ENCODE results near the gene PRICKLE4.
A peak's percentile ranks its signal among the peaks of the same experiment; 100 is the strongest.

PRICKLE4 gene

DNA sequence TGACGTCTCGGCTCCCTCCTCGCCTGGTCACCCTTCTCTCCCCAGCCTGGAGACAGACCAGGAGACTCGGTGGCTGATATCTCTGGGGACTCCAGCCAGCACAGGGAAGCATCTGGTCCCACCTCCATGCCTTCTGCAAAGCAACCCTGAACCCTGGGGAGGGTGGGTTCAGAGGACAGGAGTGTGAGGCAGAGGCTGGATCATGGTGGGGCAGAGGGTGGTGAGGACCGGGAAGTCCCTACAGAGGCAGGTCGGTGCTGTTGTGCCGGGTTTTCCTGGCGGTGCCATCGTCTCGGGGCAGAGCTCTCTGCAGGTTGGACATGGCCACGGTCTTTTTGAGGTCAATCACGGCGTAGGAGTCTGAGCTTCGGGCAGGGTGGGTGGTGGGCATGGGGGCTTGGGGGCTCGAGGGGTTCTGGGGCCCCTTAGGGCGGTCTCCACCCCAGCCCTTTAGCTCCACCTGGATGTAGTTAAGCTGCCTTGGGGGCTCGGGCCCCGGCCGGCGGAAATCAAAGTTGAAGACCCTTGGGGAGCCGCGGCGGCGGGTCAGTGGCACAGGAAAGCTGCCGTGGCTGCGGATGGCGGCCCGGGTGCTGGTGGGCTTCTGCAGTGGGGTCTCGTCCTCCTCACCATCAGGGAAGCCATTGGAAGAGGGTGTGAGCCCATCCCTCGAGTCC is 10.1 kb upstream of the PRICKLE4 start:
- DNase-seq (ENCODE audit: low read depth in 1 of 2, low spot score in 1 of 2): no peak

DNA sequence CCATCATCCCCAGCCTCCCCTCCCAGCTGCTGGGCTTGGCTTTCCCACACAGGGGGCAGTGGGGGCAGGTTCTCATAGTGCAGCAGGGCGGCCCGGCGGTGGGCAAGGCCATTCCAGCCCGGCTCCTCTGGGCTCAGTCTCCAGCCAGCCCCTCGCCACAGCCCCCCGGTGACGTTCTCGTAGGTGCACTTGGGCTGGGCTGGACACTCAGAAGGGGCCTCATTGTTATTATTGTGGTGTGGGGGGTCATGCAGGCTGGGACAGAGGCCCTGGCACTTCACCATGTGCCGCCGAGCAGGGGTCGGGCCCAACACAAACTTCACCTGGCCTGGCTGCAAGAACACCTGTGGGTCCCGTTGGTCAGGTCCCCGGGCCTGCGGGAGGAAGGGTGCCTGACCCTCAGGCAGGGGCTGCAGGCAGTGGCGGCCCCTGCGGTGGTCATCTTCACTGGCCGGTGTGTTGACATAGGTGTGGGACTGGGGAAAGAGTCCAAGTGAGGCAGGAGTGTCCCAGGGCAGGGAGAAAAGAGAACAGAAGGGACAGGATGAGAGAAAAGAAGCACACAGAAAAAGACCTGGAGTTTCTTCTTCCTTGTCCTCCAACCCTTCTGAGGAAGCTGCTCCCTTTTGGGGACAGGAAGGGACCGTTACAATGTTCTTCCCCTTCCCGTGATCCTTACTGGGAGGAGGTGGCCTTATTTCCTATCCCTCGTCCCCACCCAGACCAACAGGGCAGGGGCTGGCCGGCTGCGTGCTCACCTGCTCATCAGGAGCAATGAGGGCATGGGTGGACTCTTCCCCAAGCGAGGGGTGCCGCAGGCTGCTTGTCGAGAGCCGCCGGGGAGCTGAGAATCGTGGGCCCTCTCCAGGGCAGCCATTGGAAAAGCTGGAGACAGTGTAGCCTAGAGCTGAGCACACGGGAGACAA is 9.3 kb upstream of the PRICKLE4 start:
- no peak for DNase-seq (ENCODE audit: low read depth in 1 of 2, low spot score in 1 of 2)

DNA sequence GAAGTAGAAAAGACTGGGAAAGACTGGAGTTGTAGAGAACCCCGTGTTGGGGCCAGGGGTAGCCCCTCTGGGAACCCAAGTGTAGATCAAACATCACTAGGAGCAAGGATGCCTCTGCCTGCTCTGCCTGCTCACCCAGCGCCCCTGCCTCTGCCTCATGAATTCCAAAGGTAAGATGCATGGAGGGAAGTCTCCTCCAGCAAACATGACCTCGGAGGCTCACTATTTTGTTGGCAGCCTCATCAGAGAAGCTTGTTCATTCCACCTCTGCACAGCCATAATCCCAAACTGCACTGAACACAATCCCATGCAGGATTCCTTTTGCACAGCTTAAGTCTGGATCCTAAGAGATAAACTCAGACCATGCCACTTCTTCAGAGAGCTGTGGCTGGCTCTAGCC is 5.7 kb upstream of the PRICKLE4 start:
- no peak for DNase-seq (ENCODE audit: low read depth in 1 of 2, low spot score in 1 of 2)

DNA sequence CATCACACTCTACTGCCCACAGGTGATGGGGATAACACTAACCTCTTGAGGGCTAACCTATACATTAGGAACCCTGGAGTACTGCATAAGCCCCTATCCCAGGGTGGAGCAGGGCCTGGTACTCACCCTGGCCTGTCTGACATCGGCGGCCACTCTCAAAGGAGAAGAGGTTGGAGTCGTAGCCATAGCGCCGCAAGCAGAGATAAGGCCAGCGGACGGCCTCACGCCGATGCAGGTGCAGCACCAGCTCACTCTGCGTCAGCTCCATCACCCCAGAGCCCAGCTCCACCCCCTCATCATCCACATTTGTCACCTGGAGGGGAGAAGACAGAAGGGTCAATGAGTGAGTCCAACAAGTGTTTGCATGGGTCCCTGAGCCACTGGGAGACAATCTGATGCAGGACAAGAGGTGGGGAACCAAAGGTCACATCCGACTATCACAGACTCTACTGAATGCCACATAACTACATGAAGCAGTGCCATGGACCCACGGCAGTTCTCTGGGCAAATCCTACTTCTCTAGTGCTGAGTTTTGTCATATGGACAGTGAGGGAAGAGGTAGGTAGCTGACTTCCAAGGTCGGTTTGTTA is 5.2 kb upstream of the PRICKLE4 start:
- DNase-seq (ENCODE audit: low read depth in 1 of 2, low spot score in 1 of 2): no peak

DNA sequence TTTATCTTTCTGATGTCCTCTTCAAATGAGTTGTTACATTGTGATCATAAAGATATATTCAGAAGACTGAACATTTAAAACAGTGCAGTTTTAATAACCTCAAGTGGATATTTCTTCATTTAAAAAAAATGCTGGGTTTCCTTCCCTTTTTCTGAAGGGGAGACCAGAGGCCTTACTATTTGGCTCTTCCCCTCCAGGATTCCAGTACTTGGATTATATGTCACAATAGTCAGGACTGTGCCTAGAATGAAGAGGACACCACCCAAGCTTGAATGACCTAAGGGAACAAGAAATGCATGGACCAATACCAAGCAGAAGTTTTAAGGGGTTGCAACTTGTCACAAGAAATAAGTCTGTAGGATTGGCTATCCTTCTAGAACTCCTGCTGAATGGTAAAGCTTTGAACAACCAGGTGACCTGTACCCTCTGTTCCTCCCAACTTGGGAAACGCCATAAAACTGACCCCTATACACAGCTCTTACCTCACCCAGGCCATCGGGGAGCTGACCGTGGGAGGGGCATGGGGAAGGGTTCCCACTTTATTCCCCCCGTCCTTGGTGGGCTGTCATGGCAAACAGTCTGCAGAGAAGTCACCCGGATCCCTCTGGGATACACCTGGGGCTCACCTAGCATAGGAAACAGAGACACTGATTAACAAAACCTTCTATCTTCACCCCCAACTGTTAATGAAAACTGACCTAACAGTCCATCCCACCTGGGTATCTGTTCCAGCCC is 2.9 kb upstream of the PRICKLE4 start:
- no peak for DNase-seq (ENCODE audit: low read depth in 1 of 2, low spot score in 1 of 2)

DNA sequence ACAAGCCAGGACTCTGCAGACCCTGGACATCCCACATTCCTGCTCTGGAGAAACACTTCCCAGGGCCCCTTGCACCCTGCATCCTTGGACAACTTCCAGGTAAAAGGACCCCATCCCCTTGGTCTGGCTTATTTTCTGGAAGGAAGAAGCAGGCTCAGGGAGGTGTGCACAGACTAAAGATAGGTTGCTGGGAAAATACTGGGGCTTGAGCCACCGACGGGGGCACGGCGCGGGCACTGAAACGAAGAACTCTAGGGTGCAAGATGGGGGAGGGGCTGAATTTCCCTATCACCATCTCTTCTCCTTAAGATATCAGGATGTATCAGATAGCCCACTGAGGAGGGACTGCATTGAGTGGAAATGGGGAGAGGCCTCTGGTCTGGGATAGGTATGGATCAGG is 1.7 kb upstream of the PRICKLE4 start:
- no peak for DNase-seq (ENCODE audit: low read depth in 1 of 2, low spot score in 1 of 2)

DNA sequence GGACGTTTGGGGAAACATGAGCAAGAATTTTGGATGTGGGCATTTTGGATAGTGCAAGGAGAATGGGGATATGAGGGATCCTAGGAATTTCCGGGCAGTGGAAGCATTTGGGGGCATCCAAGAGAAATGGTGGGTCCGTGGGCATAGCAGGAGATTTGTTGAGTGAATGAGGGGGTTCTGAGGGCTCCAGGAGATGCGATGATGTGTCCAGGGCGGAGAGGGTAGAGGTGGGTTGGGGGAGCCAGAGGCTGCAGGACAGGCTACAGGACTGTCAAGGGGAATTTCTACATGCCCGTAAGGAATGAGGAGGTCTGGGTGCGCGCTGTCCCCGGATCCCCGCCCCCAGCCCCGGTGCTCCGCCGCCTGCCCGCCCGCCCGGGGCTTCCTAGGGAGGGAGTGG is 1.2 kb upstream of the PRICKLE4 start:
- no peak for DNase-seq (ENCODE audit: low read depth in 1 of 2, low spot score in 1 of 2)

DNA sequence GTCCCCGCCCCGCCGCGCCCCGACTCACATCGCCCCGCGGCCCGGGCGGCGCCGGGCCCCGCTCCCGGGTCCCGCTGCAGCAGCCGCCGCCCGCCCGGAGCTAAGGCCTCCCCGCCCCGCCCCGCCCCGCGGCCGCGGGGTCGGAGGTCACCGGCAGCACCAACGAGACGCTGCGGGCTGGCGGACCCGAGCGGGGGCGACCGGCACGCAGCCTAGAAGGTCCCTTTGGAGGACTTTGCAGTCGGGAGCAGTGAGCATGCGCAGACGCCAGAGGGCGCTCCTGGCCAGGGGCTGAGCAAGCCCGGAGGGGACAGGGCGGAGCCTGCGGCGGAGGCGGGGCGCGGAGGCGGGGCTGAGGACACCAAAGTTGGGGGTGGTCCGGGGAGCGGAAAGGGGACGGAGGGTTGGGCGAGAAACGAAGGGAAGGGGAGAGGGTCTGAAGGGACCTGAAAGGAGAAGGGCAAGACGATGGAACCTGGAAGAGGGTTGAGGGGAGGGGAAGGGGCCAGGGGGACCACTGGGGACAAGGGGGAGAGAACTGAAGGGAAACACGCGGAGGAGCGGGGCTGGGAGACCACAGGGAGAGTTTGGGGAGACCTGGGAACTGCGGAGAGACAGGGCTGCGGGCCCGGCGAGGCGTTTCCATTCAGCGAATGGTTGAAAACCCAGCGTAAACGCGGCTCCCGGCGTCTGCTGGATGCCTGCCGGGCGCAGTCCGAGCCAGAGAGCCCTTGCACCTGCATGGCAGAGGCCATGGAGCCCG is 613 bp upstream of the PRICKLE4 start, which contains the start of gene FRS3:
TSS of gene FRS3 (minus strand) at position 113 of the 763 bp plus-strand sequence. CDS start 2,913 bp downstream, outside the sequence.
- peak; percentile 99 for DNase-seq (ENCODE audit: low read depth in 1 of 2, low spot score in 1 of 2)

DNA sequence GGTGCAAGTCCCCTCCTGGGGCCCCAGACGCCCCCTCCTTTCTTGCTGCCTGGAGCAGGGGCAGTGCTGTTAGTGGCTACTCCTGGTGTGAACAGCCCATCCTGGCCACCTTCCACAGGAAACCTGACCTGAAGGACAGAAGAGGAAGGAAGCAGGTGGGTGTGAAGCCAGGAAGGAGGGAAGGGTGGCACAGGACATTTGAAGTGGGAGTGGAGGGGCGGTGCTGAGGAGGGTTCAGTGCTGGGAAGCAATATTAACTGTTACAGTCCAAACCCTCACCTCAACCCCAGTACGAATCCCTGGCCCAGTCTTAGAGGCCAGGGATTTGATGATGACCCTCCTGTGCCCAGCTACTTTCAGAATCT is 766 bp downstream of the PRICKLE4 start:
- no peak for DNase-seq (ENCODE audit: low read depth in 1 of 2, low spot score in 1 of 2)

DNA sequence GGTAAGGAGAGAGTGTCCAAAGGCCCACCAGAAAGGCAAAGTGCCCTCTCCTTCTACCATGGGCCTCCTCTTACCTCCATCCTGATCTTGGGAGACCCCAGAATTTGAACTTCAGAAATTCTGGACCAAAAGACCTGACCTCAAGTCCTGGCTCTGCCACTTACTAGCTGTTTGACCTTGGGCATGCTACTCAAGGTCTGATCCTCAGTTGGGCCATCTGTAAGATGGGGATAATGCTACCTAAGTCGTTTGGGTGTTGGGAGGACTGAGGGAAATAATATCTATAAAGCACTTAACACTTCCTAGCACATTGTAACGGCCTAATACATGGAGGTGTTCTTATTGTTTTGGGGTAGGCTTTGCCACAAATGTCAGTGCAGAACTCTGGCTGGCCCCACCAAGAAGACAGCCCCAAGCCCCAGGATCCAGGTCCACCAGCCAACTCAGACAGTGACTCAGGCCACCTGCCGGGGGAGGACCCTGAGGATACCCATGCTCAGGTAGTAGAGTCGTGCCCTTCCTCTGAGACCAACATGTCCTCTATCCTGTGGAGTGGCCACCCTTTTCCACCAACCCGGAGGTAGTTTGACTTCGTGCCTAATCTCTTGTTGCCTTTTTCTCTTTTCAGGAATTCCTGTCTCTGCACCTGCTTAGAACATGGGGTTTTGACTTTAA is 2.7 kb downstream of the PRICKLE4 start:
- no peak for DNase-seq (ENCODE audit: low read depth in 1 of 2, low spot score in 1 of 2)

DNA sequence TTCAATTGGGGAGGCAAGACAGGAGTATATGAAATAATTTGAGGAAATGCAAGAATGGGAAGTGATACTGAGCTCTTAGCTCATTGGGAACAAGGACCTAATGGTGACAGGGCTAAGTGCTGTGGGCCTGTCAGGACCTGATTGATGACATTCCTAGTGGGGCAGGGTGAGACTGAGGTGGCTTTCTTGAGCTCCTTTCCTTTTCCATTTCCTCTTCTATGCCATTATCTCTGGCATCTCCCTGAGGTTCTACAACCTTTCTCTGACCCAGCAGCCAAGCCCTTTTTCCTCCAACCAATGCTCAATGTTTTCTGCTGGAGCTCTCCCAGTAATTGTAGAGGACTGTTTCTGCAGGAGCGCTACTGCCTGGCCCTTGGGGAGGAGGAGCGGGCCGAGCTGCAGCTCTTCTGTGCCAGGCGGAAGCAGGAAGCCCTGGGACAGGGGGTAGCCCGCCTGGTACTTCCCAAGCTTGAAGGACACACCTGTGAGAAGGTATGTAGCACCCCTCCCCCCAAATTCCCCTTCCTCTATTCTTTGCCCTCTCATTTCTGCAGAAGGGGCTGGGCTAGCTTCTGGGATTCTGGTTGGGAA is 4.1 kb downstream of the PRICKLE4 start:
- no peak for DNase-seq (ENCODE audit: low read depth in 1 of 2, low spot score in 1 of 2)

DNA sequence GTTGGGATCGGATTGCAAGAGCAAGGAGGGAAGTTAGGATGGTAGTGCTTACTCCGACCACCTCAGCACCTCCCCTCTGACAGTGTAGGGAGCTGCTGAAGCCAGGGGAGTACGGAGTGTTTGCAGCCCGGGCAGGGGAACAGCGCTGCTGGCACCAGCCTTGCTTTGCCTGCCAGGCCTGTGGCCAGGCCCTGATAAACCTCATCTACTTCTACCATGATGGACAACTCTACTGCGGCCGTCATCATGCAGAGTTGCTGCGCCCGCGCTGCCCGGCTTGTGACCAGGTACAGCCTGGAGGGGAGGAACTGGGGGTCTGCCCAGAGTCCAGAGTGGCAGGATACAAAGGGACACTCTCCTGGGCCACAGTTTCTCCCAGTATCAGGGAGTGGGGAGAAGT is 4.7 kb downstream of the PRICKLE4 start:
- no peak for DNase-seq (ENCODE audit: low read depth in 1 of 2, low spot score in 1 of 2)

DNA sequence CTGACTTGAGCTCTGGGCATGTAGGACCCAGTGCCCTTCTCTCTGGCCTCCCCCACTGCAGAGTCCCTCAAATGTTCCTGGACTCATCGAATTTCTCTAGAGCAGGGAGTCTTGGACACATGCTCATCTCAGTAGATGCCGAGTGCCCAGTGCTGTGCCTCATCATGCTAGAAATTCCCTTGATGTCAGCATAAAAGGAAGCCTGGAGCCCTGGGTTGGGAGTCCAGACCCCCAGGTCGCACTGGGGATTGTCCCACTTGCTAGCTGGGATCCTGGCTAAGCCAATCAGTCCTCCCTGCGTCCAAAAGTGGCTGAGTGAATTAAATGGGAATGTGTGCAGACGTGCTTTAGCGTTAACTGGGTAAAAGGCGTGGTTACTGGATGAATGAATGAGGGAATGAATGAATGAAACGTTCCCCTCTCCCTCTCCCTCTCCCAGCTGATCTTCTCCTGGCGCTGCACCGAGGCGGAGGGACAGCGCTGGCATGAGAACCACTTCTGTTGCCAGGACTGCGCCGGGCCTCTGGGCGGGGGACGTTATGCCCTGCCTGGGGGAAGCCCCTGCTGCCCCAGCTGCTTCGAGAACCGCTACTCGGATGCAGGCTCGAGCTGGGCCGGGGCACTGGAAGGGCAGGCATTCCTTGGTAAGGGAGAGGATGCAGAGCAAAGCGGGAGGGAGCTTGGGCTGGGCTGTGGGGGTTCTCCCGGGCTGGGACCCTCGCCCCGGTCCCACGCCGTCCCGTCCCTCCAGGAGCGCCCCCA is 5.3 kb downstream of the PRICKLE4 start:
- DNase-seq (ENCODE audit: low read depth in 1 of 2, low spot score in 1 of 2): no peak

DNA sequence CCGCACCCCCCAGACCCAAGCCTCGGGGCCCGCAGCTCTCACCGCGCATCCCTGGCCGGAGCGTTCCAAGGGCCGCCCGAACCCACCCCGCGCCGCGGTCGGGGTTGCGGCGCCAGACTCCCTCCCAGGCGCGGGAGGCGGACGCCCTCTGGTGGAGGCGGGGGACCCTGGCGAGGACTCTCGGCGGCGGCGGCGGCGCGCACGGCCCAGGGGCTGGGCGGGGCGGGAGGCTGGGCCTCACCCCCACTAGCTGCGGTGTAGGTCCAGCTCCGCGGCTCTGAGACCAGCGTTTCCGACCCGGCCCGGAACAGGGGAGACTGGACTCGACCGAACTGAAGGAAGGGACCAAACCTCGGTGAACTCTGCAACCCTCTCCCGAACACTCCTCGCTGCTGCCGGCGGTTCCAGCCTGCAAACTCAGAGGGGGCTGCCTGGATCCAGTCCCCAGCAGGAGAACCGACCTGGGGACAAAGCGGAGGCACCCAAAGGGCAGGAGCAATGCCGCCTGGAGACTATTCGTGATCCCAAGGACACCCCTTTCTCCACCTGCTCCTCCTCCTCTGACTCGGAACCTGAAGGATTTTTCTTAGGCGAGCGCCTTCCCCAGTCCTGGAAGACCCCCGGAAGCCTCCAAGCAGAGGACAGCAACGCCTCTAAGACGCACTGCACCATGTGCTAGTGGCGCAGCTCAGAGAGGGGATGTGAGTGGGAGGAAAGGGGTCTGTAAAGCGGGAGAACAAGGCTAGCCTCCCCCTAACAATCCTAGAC is 6.1 kb downstream of the PRICKLE4 start:
- DNase-seq (ENCODE audit: low read depth in 1 of 2, low spot score in 1 of 2): peak; percentile 82

DNA sequence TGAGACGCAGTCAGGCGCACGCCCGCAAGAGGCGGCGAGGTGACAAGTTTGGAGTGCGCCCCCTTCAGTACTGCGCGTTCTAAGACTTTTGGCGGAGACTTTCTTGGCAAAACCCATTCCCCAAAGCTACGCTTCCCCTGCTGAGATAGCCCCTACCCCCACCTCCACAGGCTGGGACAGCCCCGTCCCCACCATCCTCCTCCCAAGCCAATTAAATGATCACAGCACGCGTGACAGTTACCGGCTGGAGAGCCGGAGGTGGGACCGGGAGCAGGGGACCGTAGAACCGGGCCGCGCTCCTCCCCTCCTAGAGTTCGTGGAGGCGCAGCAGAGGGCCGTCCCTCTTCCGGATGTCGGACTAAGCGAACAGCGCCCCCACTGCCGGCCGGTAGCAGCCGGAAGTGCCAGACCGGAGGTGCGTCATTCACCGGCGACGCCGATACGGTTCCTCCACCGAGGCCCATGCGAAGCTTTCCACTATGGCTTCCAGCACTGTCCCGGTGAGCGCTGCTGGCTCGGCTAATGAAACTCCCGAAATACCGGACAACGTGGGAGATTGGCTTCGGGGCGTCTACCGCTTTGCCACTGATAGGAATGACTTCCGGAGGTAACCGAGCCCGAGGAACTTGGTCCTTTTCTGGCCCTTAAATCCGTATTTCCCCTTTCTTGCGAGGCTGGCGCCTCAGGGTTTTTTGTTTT is 6.8 kb downstream of the PRICKLE4 start, which contains the start of gene TOMM6:
TSS of gene TOMM6 (plus strand) at position 476 of the 699 bp plus-strand sequence. CDS start at position 480, 4 bp downstream.
- peak; percentile 89 to 93 for DNase-seq (ENCODE audit: low read depth in 1 of 2, low spot score in 1 of 2)

DNA sequence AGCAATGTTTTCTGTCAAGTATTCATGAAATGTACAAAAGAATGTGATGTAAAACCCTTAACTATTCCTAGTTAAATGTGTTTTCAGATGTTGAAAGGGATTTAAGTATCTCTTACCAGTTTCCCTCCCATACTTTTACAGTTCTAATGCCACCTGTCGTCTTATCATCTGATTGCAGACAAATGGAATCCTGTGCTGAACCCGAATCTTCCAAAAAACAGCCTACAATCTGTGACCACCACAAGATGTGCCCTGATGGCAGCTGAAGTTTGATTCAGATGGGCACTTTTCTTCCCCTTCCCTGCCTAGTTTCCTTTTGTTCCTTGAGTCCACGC is 8.8 kb downstream of the PRICKLE4 start:
- DNase-seq (ENCODE audit: low read depth in 1 of 2, low spot score in 1 of 2): no peak

DNA sequence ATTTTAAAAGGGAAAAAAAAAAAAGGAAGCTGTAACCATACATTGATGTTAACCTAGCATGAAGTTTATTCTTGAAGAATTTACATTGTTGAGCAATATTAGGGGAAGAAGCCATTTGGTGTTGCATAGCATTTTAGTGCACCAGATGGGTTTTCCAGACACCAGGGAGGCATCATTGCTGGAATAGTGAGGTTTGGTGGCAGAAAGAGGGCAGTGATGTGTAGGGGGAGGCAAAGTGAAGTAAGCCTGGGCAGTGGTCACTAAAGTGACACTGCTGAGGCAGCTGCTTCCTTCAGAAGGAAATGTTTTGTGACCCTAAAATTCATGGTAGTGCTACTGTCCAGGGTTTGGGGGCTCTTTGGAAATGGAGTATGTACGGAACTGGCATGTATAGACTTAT is 9.5 kb downstream of the PRICKLE4 start:
- no peak for DNase-seq (ENCODE audit: low read depth in 1 of 2, low spot score in 1 of 2)

DNA sequence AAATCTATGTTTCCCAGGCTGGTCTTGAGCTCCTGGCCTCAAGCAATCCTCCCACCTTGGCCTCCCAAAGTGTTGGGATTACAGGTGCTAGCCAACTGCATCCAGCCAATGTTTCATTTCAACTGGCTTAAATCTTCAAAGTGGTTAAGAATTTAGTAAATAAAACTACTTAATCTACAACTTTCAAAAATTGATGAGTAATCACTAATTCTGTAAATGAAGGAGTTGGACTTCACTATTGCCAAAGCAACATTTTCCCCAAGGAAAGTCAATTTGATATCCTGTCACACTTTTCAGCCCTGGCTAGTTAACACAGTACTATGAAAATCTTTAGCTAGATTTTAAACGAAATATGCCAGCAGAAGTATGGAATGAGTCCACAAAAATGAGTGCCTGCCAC is 10.7 kb downstream of the PRICKLE4 start:
- no peak for DNase-seq (ENCODE audit: low read depth in 1 of 2, low spot score in 1 of 2)
